ENCODE measurements around the gene GEMIN7. TPM values are rescaled to one million over a fixed set of nuclear protein-coding genes. Genes with fewer than 3 reads are reported as not detected.

GEMIN7 gene
- total RNA-seq, 1 experiment from 2014 or later: 29.6 TPM

GRCh38 chr19:45113628-45114027 is 34.6 kb downstream of the GEMIN7 start:
- ChIA-PET CTCF (interaction anchor here (0.9 to 1.0 kb wide), 2 partner anchors 10 to 11 kb away, joined by 4 to 5 read pairs; no protein-coding TSS in a partner anchor), POLR2A (ENCODE audit: unreplicated experiment) (no interaction called here)
- intact Hi-C loops (cut with micrococcal nuclease; ENCODE audit: unreplicated experiment): no loop called here
- H3K4me3 ChIP-seq: no peak overlapping the region
- H3K4me1 ChIP-seq (replicated peaks; ENCODE audit: insufficient read depth): peaks cover 26% of the 10 kb centered on the region
- peaks cover 88% of the 10 kb centered on the region for H3K79me2 ChIP-seq (ENCODE audit: low read depth)
- peak; percentile 46 to 66 for DNase-seq
- H3K36me3 ChIP-seq (ENCODE audit: low read depth): no peaks in the 10 kb centered on the region
- no peak overlapping the region for H3K27ac ChIP-seq
- no peaks in the 10 kb centered on the region for H3K9me2 ChIP-seq (ENCODE audit: insufficient read depth)
- H3K9me3 ChIP-seq (ENCODE audit: insufficient read depth, low read depth): no peaks in the 10 kb centered on the region
- peak overlapping the region; percentile 52 for H3K4me2 ChIP-seq
- H2AFZ ChIP-seq: no peak overlapping the region
- TF ChIP-seq CTCF (conservative IDR thresholded peaks at IDR 0.05) (no peak), EZH2 (IDR thresholded peaks at IDR 0.05; ENCODE audit: low read depth) (no peak)
- peaks cover 65% of the 10 kb centered on the region for H4K20me1 ChIP-seq (ENCODE audit: insufficient read depth)
- H3K27me3 ChIP-seq (ENCODE audit: insufficient read depth, low read depth): no peaks in the 10 kb centered on the region
- BruUV-seq (replicated peaks): no TSS peak
- no peaks in the 10 kb centered on the region; the same call in 1 of the 2 replicates for H3F3A ChIP-seq (ENCODE audit: insufficient read depth, low read depth)

GRCh38 chr19:45114116-45114515 is 35.1 kb downstream of the GEMIN7 start:
- Histone ChIP-seq H3K4me1 (replicated peaks; ENCODE audit: insufficient read depth) (peaks cover 26% of the 10 kb centered on the region), H3K79me2 (ENCODE audit: low read depth) (peaks cover 88% of the 10 kb centered on the region), H3K4me3 (no peak overlapping the region), H3F3A (ENCODE audit: insufficient read depth, low read depth) (no peaks in the 10 kb centered on the region; the same call in 1 of the 2 replicates), H3K36me3 (ENCODE audit: low read depth) (no peaks in the 10 kb centered on the region), H3K4me2 (peak overlapping the region; percentile 52; the same call in 1 of the 2 replicates), H3K9me2 (ENCODE audit: insufficient read depth) (no peaks in the 10 kb centered on the region), H3K9me3 (ENCODE audit: insufficient read depth, low read depth) (no peaks in the 10 kb centered on the region), H2AFZ (no peak overlapping the region), H3K27ac (no peak overlapping the region), H3K27me3 (ENCODE audit: insufficient read depth, low read depth) (no peaks in the 10 kb centered on the region), H4K20me1 (ENCODE audit: insufficient read depth) (peaks cover 63% of the 10 kb centered on the region)
- CTCF ChIA-PET: no interaction called here
- no TSS peak for BruUV-seq (replicated peaks)
- no peak for TF ChIP-seq CTCF (conservative IDR thresholded peaks at IDR 0.05)
- POLR2A ChIA-PET (ENCODE audit: unreplicated experiment): no interaction called here
- intact Hi-C loops (cut with micrococcal nuclease; ENCODE audit: unreplicated experiment): no loop called here
- DNase-seq: no peak

GRCh38 chr19:45115809-45116615 is 37.0 kb downstream of the GEMIN7 start:
- DNase-seq: no peak
- Histone ChIP-seq H4K20me1 (ENCODE audit: insufficient read depth) (peaks cover 66% of the 10 kb centered on the region), H3K4me3 (no peak overlapping the region), H3K4me1 (replicated peaks; ENCODE audit: insufficient read depth) (peaks cover 28% of the 10 kb centered on the region), H3K79me2 (ENCODE audit: low read depth) (peaks cover 89% of the 10 kb centered on the region), H3K36me3 (ENCODE audit: low read depth) (no peaks in the 10 kb centered on the region), H2AFZ (no peak overlapping the region), H3K27me3 (ENCODE audit: insufficient read depth, low read depth) (no peaks in the 10 kb centered on the region), H3F3A (ENCODE audit: insufficient read depth, low read depth) (no peaks in the 10 kb centered on the region; the same call in 1 of the 2 replicates), H3K9me2 (ENCODE audit: insufficient read depth) (no peaks in the 10 kb centered on the region), H3K9me3 (ENCODE audit: insufficient read depth, low read depth) (no peaks in the 10 kb centered on the region), H3K27ac (no peak overlapping the region), H3K4me2 (no peak overlapping the region)
- TF ChIP-seq CTCF (conservative IDR thresholded peaks at IDR 0.05): no peak
- no peak for TF ChIP-seq EZH2 (IDR thresholded peaks at IDR 0.05; ENCODE audit: low read depth)
- ChIA-PET CTCF (no interaction called here), POLR2A (ENCODE audit: unreplicated experiment) (no interaction called here)
- BruUV-seq (replicated peaks): no TSS peak
- intact Hi-C loops (cut with micrococcal nuclease; ENCODE audit: unreplicated experiment): no loop called here
